ENCODE results near the gene KRTAP4-16.

DNA sequence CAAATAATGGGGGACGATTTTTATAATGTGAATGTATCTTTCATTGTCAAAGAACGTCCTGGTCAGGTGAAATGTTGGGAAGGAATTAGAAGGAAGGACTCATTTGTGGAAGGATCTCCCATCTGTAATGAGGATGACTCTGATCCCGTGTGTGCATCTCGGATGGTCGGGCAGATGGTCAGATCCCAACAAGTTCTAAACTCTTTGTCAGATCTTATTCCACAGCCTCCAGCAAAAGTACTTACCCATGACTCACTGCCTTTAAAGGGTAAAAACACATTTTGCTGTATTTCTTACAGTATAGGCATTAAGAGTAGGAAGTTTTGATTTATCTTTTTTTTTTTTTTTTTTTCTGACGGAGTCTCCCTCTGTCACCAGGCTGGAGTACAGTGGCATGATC is 3.5 kb downstream of the KRTAP4-16 start:
- no peak for TF ChIP-seq POLR2AphosphoS5 (IDR thresholded peaks at IDR 0.05; ENCODE audit: low read depth, low read length)
- no peak for TF ChIP-seq TAF1 (IDR thresholded peaks at IDR 0.05; ENCODE audit: borderline replicate concordance, low read depth, low read length)
- TF ChIP-seq POLR2A (IDR thresholded peaks at IDR 0.05; ENCODE audit: low read depth, low read length), result no peak

Data from GM12892 (cell line).